Type B pancreatic cell (in vitro differentiated cells): ENCODE results near the gene GAREM2. TPM values are rescaled to one million over a fixed set of nuclear protein-coding genes. Genes with fewer than 3 reads are reported as not detected.

Source experiments
- DNase-seq: peaks from one replicate; pipeline ENCODE4 v3.0.0; 2021; ENCODE audit warnings: mixed read lengths; ENCODE audit not compliant: unreplicated experiment; ENCODE audit errors: extremely low spot score
- H3K27ac Mint-ChIP-seq: 2 replicates; pipeline ENCODE4 v1.8.0; 2021; ENCODE audit warnings: mild to moderate bottlenecking, mixed read lengths
- H3K27me3 Mint-ChIP-seq: 2 replicates; pipeline ENCODE4 v1.8.0; 2021; ENCODE audit warnings: mixed read lengths
- H3K36me3 Mint-ChIP-seq: 2 replicates; pipeline ENCODE4 v1.8.0; 2021; ENCODE audit warnings: mixed read lengths
- H3K4me1 Mint-ChIP-seq: one replicate; pipeline ENCODE4 v1.8.0; 2021; ENCODE audit warnings: mixed read lengths; ENCODE audit not compliant: unreplicated experiment
- H3K4me3 Mint-ChIP-seq: 2 replicates; pipeline ENCODE4 v1.8.0; 2021; ENCODE audit warnings: mild to moderate bottlenecking, mixed read lengths
- H3K9me3 Mint-ChIP-seq: 2 replicates; pipeline ENCODE4 v1.8.0; 2021; ENCODE audit warnings: mixed read lengths
- CTCF ChIP-seq: fragments of 200-600 bp; sonication (generic); conservative IDR thresholded peaks from 2 replicates; pipeline ENCODE4 v1.5.0; 2021; ENCODE audit warnings: antibody characterized with exemption, mild to moderate bottlenecking
- total RNA-seq: library from RNA; stranded (reverse); gene quantifications from 2 replicates; pipeline ENCODE4 v1.2.1, GENCODE V29; 2021; ENCODE audit warnings: low replicate concordance

Gene GAREM2
- total RNA-seq, 1 donor from 2014 or later: 16.9 TPM

- H3K27ac Mint-ChIP-seq: no peak overlapping the region
Observed at GRCh38 chr2:26185954-26186770, 13.3 kb downstream of the GAREM2 start.

GRCh38 chr2:26187114-26187513 lies 14.2 kb downstream of the GAREM2 start:
- Mint-ChIP-seq H3K4me3 (peak overlapping the region; percentile 67), H3K27me3 (peaks cover 9% of the 10 kb centered on the region), H3K9me3 (no peaks in the 10 kb centered on the region), H3K36me3 (peaks cover 11% of the 10 kb centered on the region), H3K4me1 (no peaks in the 10 kb centered on the region), H3K27ac (no peak overlapping the region)
- no peak for DNase-seq
- no peak for TF ChIP-seq CTCF

More at GRCh38 chr2:26185954-26186770, 13.3 kb downstream of the GAREM2 start:
- H3K36me3 Mint-ChIP-seq: peaks cover 4% of the 10 kb centered on the region
- no peaks in the 10 kb centered on the region for H3K9me3 Mint-ChIP-seq
- DNase-seq: no peak
- peak overlapping the region; percentile 58 for H3K4me3 Mint-ChIP-seq
- peaks cover 2% of the 10 kb centered on the region for H3K4me1 Mint-ChIP-seq
- peaks cover 14% of the 10 kb centered on the region for H3K27me3 Mint-ChIP-seq
- TF ChIP-seq CTCF: no peak

- Mint-ChIP-seq H3K27ac (no peak overlapping the region), H3K4me1 (no peaks in the 10 kb centered on the region), H3K4me3 (no peak overlapping the region), H3K27me3 (peaks cover 9% of the 10 kb centered on the region), H3K9me3 (no peaks in the 10 kb centered on the region), H3K36me3 (peaks cover 11% of the 10 kb centered on the region)
- TF ChIP-seq CTCF: no peak
- no peak for DNase-seq
Observed at GRCh38 chr2:26187537-26188104, 14.7 kb downstream of the GAREM2 start.

GRCh38 chr2:26189123-26189522 lies 16.2 kb downstream of the GAREM2 start:
- Mint-ChIP-seq H3K4me3 (no peak overlapping the region), H3K27ac (no peak overlapping the region), H3K36me3 (peaks cover 8% of the 10 kb centered on the region), H3K27me3 (peaks cover 4% of the 10 kb centered on the region), H3K4me1 (no peaks in the 10 kb centered on the region), H3K9me3 (no peaks in the 10 kb centered on the region)
- no peak for TF ChIP-seq CTCF
- DNase-seq: no peak

GRCh38 chr2:26189751-26190150 lies 16.9 kb downstream of the GAREM2 start:
- H3K27me3 Mint-ChIP-seq: peaks cover 4% of the 10 kb centered on the region

More at GRCh38 chr2:26189751-26190150, 16.9 kb downstream of the GAREM2 start:
- no peaks in the 10 kb centered on the region for H3K9me3 Mint-ChIP-seq
- no peak overlapping the region for H3K27ac Mint-ChIP-seq
- H3K36me3 Mint-ChIP-seq: peaks cover 13% of the 10 kb centered on the region
- H3K4me3 Mint-ChIP-seq: no peak overlapping the region
- TF ChIP-seq CTCF: no peak
- no peaks in the 10 kb centered on the region for H3K4me1 Mint-ChIP-seq
- no peak for DNase-seq
